ENCODE measurements around the gene TBC1D16. TPM values are rescaled to one million over a fixed set of nuclear protein-coding genes. Genes with fewer than 3 reads are reported as not detected.

TBC1D16 gene
- total RNA-seq, 1 experiment from 2014 or later: 85.8 TPM

DNA sequence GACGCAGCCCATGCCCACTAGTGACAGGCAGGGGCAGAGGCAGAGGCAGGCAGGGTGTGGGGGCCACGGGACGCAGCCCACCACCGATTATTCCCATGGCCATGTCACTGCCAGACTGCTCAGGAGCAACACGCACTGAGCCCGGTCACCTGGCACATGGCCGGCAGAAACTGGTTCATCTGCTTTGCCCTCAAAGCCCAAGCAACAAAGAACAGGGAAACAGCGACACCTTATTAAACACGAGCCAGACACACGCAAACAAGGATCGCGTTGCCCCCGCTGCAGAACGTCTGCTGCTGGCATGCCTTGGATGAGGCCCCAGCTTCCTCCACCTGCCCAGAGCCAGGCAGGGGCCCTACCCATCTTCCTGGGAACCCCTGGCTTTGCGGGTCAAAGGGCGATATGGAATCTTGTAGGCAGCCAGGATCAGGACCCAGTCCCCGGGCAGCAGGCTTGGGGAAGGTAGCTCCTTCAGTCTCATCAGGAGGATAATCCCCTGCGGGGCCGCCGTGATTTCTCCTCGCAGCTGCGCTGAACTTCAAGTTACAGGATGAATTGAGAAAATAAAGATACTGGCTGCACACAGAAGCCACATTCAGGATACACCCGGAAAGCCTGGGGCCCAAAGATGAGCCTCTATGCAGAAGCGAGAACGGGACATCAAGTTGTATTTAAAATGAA, 4.8 kb downstream of the TBC1D16 start:
- no peak overlapping the region for H2BK15ac ChIP-seq (ENCODE audit: low read depth, low read length)
- H3K23ac ChIP-seq (ENCODE audit: insufficient read length, low read depth, low read length): no peak overlapping the region
- Mint-ChIP-seq H3K27me3 (ENCODE audit: low read depth) (no peaks in the 10 kb centered on the region), H3K4me3 (no peak overlapping the region), H3K4me1 (peaks cover 45 to 48% of the 10 kb centered on the region in 2 experiments), H3K27ac (no peak overlapping the region), H3K36me3 (ENCODE audit: insufficient read depth in 1 of 3, low read depth in 3 of 3) (peaks cover 3 to 15% (median 7%) of the 10 kb centered on the region in 3 experiments; a peak in 5 of 7 replicates), H3K9me3 (peaks cover 0 to 2% of the 10 kb centered on the region in 2 experiments; a peak in 1 of 5 replicates)
- no peak overlapping the region for H2BK5ac ChIP-seq (ENCODE audit: insufficient read length, low read length)
- TF ChIP-seq, protein P1, sequence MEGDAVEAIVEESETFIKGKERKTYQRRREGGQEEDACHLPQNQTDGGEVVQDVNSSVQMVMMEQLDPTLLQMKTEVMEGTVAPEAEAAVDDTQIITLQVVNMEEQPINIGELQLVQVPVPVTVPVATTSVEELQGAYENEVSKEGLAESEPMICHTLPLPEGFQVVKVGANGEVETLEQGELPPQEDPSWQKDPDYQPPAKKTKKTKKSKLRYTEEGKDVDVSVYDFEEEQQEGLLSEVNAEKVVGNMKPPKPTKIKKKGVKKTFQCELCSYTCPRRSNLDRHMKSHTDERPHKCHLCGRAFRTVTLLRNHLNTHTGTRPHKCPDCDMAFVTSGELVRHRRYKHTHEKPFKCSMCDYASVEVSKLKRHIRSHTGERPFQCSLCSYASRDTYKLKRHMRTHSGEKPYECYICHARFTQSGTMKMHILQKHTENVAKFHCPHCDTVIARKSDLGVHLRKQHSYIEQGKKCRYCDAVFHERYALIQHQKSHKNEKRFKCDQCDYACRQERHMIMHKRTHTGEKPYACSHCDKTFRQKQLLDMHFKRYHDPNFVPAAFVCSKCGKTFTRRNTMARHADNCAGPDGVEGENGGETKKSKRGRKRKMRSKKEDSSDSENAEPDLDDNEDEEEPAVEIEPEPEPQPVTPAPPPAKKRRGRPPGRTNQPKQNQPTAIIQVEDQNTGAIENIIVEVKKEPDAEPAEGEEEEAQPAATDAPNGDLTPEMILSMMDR (conservative IDR thresholded peaks at IDR 0.05): no peak
- H3K79me2 ChIP-seq (ENCODE audit: insufficient read depth, low read length): peaks cover 49% of the 10 kb centered on the region; the same call in 1 of the 2 replicates
- no peak overlapping the region for H2BK20ac ChIP-seq (ENCODE audit: low read depth, low read length, poor library complexity, severe bottlenecking)
- no peak overlapping the region for H3K27ac ChIP-seq (ENCODE audit: insufficient read length, low read depth, low read length)
- H3K9ac ChIP-seq (ENCODE audit: extremely low read depth, insufficient read length, low read length): no peak overlapping the region
- no peak overlapping the region for H3K4ac ChIP-seq (ENCODE audit: low read depth, low read length)
- no peak for DNase-seq
- H2BK12ac ChIP-seq (ENCODE audit: insufficient read length, low read depth, low read length): no peak overlapping the region
- peaks cover 7% of the 10 kb centered on the region for H3K79me1 ChIP-seq (ENCODE audit: insufficient read depth, low read depth, low read length, poor library complexity, severe bottlenecking)
- no peak overlapping the region; the same call in 1 of the 2 replicates for H3K14ac ChIP-seq (ENCODE audit: insufficient read depth, low read length)
- H2AFZ ChIP-seq (ENCODE audit: low read length): no peak overlapping the region
- H4K91ac ChIP-seq (ENCODE audit: insufficient read length, low read depth, low read length): no peak overlapping the region
- no peak overlapping the region for H4K8ac ChIP-seq (replicated peaks; ENCODE audit: insufficient read length, low read depth, low read length)
- H3K4me2 ChIP-seq (ENCODE audit: insufficient read depth, insufficient read length, low read length): no peak overlapping the region
- H3K9me3 ChIP-seq (ENCODE audit: control insufficient read depth, low read depth, low read length): no peaks in the 10 kb centered on the region
- H3T11ph ChIP-seq (ENCODE audit: low read length): no peak overlapping the region
- no peak overlapping the region for H2AK5ac ChIP-seq (ENCODE audit: insufficient read length, low read length)
- no peak overlapping the region for H4K5ac ChIP-seq (ENCODE audit: insufficient read length, low read depth, low read length)
- peaks cover 7% of the 10 kb centered on the region for H3K23me2 ChIP-seq (ENCODE audit: insufficient read length, low read depth, low read length, poor library complexity, severe bottlenecking)
- H3K4me1 ChIP-seq (ENCODE audit: insufficient read depth, low read length): no peaks in the 10 kb centered on the region; the same call in 1 of the 2 replicates
- H2BK120ac ChIP-seq (ENCODE audit: low read depth, low read length, poor library complexity, severe bottlenecking): no peak overlapping the region
- no peaks in the 10 kb centered on the region for H3K27me3 ChIP-seq (ENCODE audit: insufficient read depth, low read length)
- no CpG with 5 or more reads among the region's 25 CpGs for WGBS (ENCODE audit: extremely low coverage, insufficient read length, low lambda C conversion rate)
- H4K20me1 ChIP-seq (ENCODE audit: control insufficient read depth, insufficient read depth, insufficient read length): peaks cover 4% of the 10 kb centered on the region
- H3K18ac ChIP-seq (ENCODE audit: insufficient read length, low read depth, low read length): no peak overlapping the region
- H3K56ac ChIP-seq (ENCODE audit: insufficient read length, low read depth, low read length): no peak overlapping the region
